Endothelial cell (in vitro differentiated cells): ENCODE data around the gene AKAP8L. TPM values are rescaled to one million over a fixed set of nuclear protein-coding genes. Genes with fewer than 3 reads are reported as not detected.
A peak's percentile ranks its signal among the peaks of the same experiment; 100 is the strongest.
"Not testable (repeated sequence)": the region's sequence is repeated elsewhere in the genome, so short reads cannot be mapped to it uniquely, and the experiment has no call there.

ENCODE experiments used
- DNase-seq: peaks from one replicate; pipeline ENCODE4 v3.0.0; 2021; ENCODE audit warnings: low spot score
- H3K27ac Mint-ChIP-seq: one replicate; pipeline ENCODE4 v1.8.0; 2021; ENCODE audit warnings: mixed read lengths, inconsistent platforms; ENCODE audit not compliant: unreplicated experiment
- H3K27me3 Mint-ChIP-seq: one replicate; pipeline ENCODE4 v1.8.0; 2021; ENCODE audit warnings: mild to moderate bottlenecking, moderate library complexity, mixed read lengths, inconsistent platforms; ENCODE audit not compliant: unreplicated experiment
- H3K36me3 Mint-ChIP-seq: one replicate; pipeline ENCODE4 v1.8.0; 2021; ENCODE audit warnings: mild to moderate bottlenecking, low read depth, mixed read lengths, inconsistent platforms; ENCODE audit not compliant: unreplicated experiment
- H3K4me1 Mint-ChIP-seq: one replicate; pipeline ENCODE4 v1.8.0; 2021; ENCODE audit warnings: mild to moderate bottlenecking, mixed read lengths, inconsistent platforms; ENCODE audit not compliant: unreplicated experiment
- H3K4me3 Mint-ChIP-seq: one replicate; pipeline ENCODE4 v1.8.0; 2021; ENCODE audit warnings: mild to moderate bottlenecking, mixed read lengths, inconsistent platforms; ENCODE audit not compliant: unreplicated experiment
- H3K9me3 Mint-ChIP-seq: one replicate; pipeline ENCODE4 v1.8.0; 2021; ENCODE audit warnings: mixed read lengths, inconsistent platforms; ENCODE audit not compliant: unreplicated experiment
- total RNA-seq: library from RNA; stranded (reverse); fragmentation: NEBNext Ultra II Directional; extraction: Animal tissue kit (Norgen Biotek cat#: 25700); gene quantifications from one replicate; pipeline ENCODE4 v1.2.1, GENCODE V29; 2021; ENCODE audit not compliant: unreplicated experiment
- TF ChIP-seq, protein P1 (sequence below): fragments of 200-600 bp; sonication (generic); IDR thresholded peaks from one replicate; pipeline ENCODE4 v1.5.0; 2021; ENCODE audit warnings: antibody characterized with exemption; ENCODE audit not compliant: unreplicated experiment

The AKAP8L gene
- total RNA-seq, 1 donor from 2014 or later = 160 TPM

DNA sequence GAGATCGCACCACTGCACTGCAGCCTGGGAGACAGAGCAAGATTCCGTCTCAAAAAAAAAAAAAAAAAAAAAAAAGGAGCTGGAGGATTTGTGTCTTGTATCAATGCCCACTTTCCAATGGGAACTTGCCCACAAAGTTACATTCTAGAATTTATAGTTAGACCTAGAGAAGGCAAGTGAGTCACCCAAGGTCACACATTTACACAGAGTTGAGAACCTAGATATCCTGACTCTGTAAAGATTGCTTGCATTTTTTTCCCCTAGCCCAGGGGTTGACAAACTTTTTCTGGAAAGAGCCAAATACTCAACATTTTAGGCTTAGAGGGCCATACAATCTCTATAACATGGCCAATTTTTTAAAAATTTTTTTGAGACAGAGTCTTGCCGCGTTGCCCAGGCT is 78.7 kb downstream of the AKAP8L start:
- H3K4me3 Mint-ChIP-seq = no peak overlapping the region
- H3K27ac Mint-ChIP-seq = no peak overlapping the region
- TF ChIP-seq, protein P1, sequence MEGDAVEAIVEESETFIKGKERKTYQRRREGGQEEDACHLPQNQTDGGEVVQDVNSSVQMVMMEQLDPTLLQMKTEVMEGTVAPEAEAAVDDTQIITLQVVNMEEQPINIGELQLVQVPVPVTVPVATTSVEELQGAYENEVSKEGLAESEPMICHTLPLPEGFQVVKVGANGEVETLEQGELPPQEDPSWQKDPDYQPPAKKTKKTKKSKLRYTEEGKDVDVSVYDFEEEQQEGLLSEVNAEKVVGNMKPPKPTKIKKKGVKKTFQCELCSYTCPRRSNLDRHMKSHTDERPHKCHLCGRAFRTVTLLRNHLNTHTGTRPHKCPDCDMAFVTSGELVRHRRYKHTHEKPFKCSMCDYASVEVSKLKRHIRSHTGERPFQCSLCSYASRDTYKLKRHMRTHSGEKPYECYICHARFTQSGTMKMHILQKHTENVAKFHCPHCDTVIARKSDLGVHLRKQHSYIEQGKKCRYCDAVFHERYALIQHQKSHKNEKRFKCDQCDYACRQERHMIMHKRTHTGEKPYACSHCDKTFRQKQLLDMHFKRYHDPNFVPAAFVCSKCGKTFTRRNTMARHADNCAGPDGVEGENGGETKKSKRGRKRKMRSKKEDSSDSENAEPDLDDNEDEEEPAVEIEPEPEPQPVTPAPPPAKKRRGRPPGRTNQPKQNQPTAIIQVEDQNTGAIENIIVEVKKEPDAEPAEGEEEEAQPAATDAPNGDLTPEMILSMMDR = no peak
- H3K4me1 Mint-ChIP-seq = no peaks in the 10 kb centered on the region
- H3K36me3 Mint-ChIP-seq = no peaks in the 10 kb centered on the region
- DNase-seq = no peak
- H3K27me3 Mint-ChIP-seq = no peaks in the 10 kb centered on the region
- no peaks in the 10 kb centered on the region for H3K9me3 Mint-ChIP-seq

DNA sequence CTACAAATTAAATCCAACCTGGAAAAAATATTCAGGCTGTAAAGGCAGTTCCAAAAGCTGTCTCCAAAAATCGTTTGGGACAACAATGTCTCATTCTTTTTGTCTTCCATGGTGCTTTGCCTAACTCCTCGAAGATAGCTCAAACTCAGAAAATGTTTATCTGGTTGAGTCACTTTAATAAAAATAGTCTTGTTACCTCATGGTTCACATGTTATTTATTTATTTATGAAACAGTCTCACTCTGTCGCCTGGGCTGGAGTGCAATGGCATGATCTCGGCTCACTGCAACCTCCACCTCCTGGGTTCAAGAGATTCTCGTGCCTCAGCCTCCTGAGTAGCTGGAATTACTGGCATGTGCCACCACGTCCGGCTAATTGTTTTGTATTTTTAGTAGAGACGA is 81.6 kb downstream of the AKAP8L start:
- H3K27ac Mint-ChIP-seq = no peak overlapping the region

DNA sequence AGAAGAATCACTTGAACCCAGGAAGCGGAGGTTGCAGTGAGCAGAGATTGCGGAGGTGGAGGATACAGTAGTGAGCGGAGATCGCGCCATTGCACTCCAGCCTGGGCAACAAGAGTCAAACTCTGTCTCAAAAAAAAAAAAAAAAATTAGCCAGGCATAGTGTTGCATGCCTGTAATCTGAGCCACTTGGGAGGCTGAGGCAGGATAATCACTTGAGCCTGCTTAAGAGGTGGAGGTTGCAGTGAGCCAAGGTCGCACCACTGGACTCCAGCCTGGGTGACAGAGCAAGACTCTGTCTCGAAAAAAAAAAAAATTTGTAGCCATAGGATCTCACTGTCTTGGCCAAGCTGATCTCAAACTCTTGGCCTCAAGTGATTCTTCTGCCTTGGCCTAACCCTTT is 82.8 kb downstream of the AKAP8L start:
- H3K27me3 Mint-ChIP-seq = peaks cover 11% of the 10 kb centered on the region
- H3K27ac Mint-ChIP-seq, H3K4me3 Mint-ChIP-seq, H3K4me1 Mint-ChIP-seq, H3K9me3 Mint-ChIP-seq, H3K36me3 Mint-ChIP-seq, DNase-seq: not testable (repeated sequence)

More for the DNA sequence above, 81.6 kb downstream of the AKAP8L start:
- Mint-ChIP-seq H3K27me3 (peaks cover 9% of the 10 kb centered on the region), H3K4me1 (peaks cover 4% of the 10 kb centered on the region), H3K9me3 (no peaks in the 10 kb centered on the region), H3K36me3 (peaks cover 4% of the 10 kb centered on the region), H3K4me3 (no peak overlapping the region)
- no peak for DNase-seq
- TF ChIP-seq, protein P1 = no peak

DNA sequence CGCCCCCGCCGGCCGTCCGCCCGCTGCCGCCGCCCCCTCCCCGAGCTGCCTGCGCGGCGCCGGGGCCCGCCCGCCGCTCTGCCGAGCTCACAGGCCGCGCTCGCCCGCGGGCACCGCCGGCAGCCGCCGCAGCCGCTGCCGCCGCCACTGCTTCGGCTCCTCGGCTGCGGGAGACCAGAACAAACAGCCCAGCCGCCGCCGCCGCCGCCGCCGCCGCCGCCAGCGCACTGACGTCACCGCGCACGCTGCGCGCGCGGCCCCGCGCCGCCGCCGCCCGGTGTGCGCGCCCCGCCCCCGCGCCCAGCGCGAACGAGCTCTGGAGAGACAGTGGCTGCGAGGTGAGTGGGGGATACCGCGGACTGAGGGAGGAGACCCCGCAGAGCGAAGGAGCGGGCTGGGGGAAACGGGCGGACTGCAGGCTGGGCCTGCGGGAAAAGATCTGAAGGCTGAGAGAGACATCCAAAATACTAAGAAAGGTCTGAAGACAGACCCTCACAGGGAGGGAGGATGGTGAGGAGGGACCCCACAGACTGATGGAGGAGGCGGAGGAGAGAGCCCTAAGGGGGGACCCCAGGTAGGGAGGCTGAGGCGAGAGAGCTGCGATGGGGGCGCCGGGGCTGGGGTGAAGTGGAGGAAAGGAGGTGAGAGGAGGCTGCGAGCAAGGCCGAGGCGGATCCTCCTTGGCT is 86.3 kb downstream of the AKAP8L start, which contains the start of gene BRD4:
TSS of gene BRD4 (minus strand) at position 229 of the 686 bp plus-strand sequence. CDS start 59,440 bp downstream, outside the sequence.
- DNase-seq = peak; percentile 76
- Mint-ChIP-seq H3K4me3 (peak within 1 kb of the TSS; percentile 99), H3K27ac (peak within 1 kb of the TSS; percentile 99), H3K4me1 (peaks cover 26% of the 10 kb centered on the region), H3K36me3 (peaks cover 9% of the 10 kb centered on the region), H3K9me3 (no peaks in the 10 kb centered on the region), H3K27me3 (peaks cover 20% of the 10 kb centered on the region)
- TF ChIP-seq, protein P1 = no peak

- Mint-ChIP-seq H3K4me1 (peaks cover 31% of the 10 kb centered on the region), H3K27ac (peak overlapping the region; percentile 99), H3K4me3 (peak overlapping the region; percentile 99), H3K9me3 (no peaks in the 10 kb centered on the region), H3K27me3 (peaks cover 20% of the 10 kb centered on the region), H3K36me3 (peaks cover 9% of the 10 kb centered on the region)
- TF ChIP-seq, protein P1 = no peak
- peak; percentile 54 for DNase-seq
Measured at GRCh38 chr19:15331419-15332310, 87.1 kb downstream of the AKAP8L start.
